IPS-NIHi11 (cell line): ENCODE measurements around the gene FOXL1.

ENCODE experiments used
- DNase-seq: peaks from one replicate; pipeline ENCODE4 v3.0.0; 2012; ENCODE audit warnings: mixed read lengths, low spot score

The FOXL1 gene

GRCh38 chr16:86578061-86578599 lies at the start of gene FOXL1:
Gene FOXL1, plus strand, starts transcription at chr16:86578549. Its CDS starts 175 bp downstream, at chr16:86578724.
- DNase-seq: no peak

DNA sequence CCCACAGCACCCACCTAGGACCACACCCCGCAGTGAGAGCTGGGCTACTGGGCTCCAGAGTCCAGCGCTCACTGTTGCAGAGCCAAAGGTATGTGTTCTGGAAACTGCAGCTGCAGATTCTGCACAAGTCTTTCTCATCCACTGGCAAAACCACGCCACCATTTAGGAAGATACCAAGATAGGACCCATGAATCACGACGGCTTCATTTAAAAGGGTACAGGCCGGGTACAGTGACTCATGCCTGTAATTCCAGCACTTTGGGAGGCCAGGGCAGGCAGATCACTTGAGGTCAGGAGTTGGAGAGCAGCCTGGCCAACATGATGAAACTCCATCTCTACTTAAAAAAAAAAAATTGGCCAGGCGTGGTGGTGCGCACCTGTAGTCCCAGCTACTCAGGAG lies 49.2 kb upstream of the FOXL1 start:
- no peak for DNase-seq

GRCh38 chr16:86530251-86531190 lies 47.8 kb upstream of the FOXL1 start:
- no peak for DNase-seq

- DNase-seq: no peak
These were observed 47.2 kb upstream of the FOXL1 start for GRCh38 chr16:86531191-86531545.

DNA sequence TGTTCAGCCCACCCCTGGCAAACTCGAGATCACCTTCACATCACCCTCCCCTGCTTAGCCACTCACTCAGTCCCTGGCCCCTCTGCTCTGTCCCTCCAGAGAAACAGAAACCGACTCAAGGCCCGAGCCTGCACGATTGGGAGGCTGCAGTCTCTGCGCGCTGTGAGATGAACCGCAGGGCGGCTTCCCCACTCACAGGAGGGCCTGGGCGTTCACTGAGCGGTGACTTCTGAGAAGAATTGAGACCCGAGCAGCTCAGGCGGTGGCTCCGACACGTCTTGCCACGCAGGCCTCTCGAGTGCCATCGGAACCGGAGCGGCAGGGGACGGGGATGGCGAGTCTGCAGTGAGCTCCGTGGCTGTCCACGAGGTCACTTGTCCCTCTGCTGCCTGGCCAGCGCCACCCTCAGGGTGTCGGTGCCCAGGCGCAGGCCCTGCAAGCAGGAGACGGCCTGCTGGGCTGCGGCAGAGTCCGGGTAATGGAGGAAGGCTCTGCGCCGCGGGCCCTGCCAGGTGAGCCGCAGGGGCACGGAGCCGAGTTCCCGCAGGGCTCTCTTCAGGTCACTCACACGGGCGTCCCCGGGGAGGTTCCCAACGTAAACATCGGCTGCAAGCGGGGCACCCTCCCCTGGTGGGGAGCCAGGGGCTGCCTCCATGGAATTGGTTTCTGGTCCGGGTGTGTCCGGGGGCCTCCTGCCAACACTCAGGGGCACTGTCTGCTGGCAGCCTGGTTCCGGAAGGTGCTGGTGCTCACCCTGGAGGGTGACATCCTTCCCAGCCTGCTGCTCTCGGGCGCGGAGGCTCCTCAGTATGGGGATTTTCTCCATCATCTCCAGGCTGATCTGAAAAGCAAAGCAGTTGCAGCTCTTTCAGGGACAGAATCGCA lies 46.5 kb upstream of the FOXL1 start:
- DNase-seq: no peak

DNA sequence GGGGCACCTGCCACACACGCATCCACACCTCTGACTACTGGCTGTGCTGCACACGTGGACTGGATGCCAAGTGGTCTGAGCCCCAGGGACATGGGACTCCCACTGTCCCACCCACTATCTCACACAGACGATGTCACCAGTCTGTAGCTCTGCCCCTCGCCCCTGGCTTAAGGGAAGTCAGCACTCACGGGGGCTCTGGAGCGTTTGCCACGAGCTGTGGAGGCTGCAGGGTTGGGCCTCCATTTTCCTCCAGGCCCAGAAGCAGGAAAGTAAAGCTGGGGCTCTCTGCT lies 45.9 kb upstream of the FOXL1 start:
- no peak for DNase-seq

DNA sequence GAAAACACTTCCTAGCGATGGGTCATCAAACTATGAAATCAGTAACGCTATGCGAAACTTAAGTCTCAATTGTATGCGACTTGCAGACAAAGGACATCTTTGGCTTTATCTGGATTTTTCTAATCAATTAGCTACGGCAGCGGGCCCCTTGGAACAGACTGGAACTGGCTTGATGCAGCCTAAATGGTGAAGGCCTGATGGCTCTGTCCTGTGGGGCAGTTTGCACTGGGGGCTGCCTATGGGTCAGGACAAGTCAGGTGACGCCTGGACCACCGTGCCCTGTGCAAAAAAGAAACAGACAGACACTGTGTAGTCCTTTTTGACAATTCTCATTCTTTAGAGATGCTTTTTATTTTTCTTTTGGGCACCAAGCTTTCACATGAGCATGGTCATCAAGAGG lies 45.3 kb upstream of the FOXL1 start:
- no peak for DNase-seq

DNA sequence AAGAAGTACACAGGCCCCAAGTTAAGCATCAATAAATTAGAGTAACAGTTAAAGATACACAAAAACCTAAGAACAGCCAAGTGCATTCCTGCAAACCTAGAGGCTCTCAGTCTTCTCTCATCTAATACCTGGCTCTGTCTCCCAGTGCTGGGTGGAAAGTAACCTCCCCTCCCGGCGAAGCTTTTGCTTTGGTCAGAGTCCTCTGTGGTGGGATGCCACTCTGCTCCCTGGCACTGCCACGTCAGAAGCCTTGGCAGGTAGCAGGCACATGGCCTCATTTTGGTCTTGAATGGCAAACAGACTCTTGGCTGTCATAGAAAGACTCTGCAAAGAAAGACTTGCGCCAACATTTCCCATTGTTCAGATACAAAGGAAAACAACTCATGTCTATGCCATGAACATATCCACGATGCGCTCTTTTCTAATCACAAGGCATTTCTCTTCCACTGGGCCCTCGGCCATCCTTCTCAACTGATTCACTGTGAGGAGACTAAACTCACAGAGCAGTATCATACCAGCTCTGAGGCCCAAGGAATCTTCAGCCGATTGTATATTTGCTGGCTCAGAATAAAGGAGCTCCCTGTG lies 44.5 kb upstream of the FOXL1 start:
- no peak for DNase-seq

- DNase-seq: no peak
These were observed 43.4 kb upstream of the FOXL1 start for GRCh38 chr16:86534779-86535615.

- no peak for DNase-seq
These were observed 41.7 kb upstream of the FOXL1 start for GRCh38 chr16:86536621-86537020.

DNA sequence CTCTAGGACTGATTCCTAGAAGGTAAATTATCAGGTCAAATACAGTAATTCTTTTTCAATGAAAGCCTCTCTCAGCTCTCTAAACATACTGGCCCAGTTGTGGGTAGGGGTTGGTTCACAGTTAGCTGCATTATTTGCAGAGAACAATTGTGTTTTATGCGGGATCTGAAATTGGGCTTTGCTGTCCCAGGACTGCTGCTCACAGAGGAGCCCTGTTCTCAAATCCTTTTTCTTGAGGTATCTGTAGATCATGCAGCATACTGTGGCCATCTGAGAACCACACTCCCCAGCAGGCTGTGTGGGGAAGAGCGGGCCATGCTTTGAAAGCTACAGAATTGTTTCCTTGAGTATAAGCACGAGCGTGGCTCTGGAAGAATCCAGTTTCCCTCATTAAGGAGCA lies 40.9 kb upstream of the FOXL1 start:
- DNase-seq: no peak

GRCh38 chr16:86538196-86538780 lies 40.1 kb upstream of the FOXL1 start:
- no peak for DNase-seq

DNA sequence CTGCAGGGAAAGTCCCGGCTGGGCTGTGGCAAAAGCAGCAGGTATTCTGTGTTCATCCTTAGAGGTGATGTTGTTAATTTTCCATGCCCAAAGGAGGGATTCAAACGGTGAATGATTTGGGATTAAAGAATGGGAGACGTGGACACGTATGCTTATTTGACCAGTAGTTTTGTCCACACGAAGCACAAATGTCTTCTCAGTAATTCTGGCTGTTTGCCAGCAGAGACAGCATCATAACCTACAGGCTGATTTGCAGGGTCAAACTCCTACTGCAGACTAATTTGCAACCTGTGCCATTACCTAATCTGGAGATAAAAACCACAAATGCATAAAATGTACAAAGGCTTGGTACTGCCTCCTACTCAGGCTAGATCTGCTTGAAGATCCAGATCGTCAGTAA lies 37.5 kb upstream of the FOXL1 start:
- no peak for DNase-seq

DNA sequence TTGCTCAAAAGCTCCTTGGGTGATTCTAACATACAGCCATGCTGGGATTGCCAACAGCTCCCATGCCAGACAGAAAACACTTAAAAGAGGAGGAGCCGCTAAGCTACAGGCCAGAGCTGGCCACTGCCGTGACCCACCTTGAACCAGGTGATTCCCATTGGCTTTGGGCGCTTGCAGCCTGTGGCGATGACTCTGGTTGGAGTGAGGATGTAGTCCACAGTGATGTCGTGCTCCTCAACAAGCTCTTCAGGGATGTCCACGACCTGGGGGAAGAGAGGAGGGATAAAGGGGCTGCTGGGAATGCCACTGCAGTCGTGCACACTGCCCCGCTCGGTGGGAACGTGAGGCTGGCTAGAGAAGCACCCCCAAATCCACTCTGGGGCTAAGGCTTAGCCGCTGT lies 36.8 kb upstream of the FOXL1 start:
- DNase-seq: no peak

DNA sequence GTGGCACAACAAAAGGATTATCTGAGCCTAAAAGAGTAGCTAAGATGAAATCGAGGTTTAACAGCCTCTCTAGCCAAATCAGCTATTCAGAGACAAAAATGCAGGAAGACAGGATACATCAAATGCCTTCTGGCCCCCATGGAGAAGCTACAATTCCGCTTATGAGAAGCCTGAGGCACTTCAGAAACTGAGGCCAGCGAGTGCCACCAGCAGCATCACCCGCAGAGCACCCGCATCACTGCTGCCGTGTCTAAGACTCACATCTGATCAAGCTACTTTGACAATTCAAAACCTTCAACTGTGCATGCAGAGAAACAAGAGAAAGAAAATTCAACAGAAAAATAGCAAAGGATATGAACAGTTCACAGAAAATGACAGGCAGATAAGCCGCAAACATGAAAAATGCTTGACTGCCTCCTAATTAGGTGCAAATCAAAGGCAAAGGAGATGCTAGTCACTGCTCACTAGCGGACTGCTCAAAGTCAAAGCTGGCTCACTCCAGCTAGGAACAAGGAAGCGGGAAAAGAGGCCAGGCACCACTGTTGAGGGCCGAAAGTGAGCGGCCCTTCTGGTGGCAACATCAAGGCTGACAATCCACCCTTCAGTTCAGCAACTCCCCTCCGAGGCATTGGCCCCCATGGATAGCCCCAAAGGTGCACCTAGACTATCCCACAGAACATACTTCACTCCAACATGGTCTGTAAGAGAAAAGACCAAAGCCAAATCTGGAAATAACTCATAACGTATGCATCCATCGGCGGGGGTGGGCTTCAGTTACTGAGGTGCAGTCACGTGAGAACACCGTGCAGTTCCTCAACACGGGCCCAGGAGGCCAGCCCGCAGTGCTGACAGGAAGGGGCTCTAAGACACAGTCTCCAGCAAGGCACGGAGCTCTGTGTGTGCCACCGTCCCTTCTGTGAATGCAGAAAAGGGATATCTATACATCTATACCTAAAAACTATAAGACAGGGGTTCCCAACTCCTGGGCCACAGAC lies 35.3 kb upstream of the FOXL1 start:
- DNase-seq: no peak

- no peak for DNase-seq
These were observed 32.9 kb upstream of the FOXL1 start for GRCh38 chr16:86545481-86545880.

GRCh38 chr16:86545954-86546637 lies 32.3 kb upstream of the FOXL1 start:
- DNase-seq: no peak

DNA sequence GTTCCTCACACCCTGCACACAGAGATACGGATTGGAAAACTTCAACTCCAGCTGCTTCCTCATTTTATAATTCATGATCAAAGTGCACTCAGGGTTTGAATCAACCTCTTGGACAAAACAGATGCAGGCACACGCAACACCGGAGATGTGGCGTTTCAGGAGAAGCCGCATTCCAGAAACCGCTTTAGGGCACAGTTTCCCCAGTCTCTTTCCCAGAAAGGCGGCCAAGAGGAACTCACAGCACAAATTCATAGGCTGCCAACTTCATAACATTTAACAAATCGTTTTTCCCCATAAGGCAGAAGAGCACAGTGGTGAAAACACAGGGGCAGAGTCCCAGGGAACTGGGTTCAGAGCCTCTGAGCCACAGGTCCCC lies 31.7 kb upstream of the FOXL1 start:
- DNase-seq: no peak

DNA sequence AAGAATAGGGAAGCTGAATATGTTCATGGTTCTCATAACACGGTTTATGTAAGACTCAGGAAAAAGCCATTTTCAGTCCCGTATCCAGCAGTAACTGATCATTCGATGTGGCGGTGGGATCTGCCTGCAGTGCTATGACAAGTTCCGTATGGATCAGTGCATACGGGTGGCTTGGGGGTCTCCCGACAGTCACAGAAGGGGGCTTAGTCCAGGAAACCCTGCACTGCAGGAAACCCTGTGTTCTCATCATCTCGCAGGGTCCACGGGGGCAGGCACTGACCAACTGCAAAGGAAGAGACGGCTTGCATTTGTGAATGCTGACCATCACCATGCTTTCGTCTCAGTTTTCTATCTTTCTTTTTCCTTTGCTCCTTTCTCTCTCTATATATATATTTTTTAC lies 31.1 kb upstream of the FOXL1 start:
- no peak for DNase-seq
